K562 (cell line): Measurements from ENCODE around the gene DAGLA. TPM values are rescaled to one million over a fixed set of nuclear protein-coding genes. Genes with fewer than 3 reads are reported as not detected.

Source experiments
- ATAC-seq: fragments of 200-7000 bp; cut with Tn5 transposase; 3 replicates; pipeline ENCODE4 v1.9.1; 2020; ENCODE audit warnings: moderate library complexity
- BruUV-seq: library from RNA; stranded (reverse); fragments of 400-500 nt; replicated peaks from 2 replicates; lab custom pipeline; 2021; lab: Mats Ljungman, UMichigan
- CTCF ChIA-PET: fragments of 300-600 bp; formaldehyde crosslinking; extraction: SDS; loops from one replicate; lab custom pipeline; 2021; ENCODE audit warnings: low intra/inter-chr PET ratio; lab: Yijun Ruan, JAX
- POLR2A ChIA-PET: fragments of 300-600, 350-650 bp; sonication (Branson Sonifier 250); formaldehyde crosslinking; extraction: SDS; loops from one replicate; lab custom pipeline; 2021; ENCODE audit warnings: antibody characterized with exemption, inconsistent platforms; lab: Yijun Ruan, JAX
- DNase-seq, 4 experiments: peaks; one replicate each; pipeline versions ENCODE4 v3.0.0 to v3.0.0-alpha.2; 2011 to 2018; ENCODE audit warnings: low spot score in 3 of 4, mixed read lengths in 3 of 4; ENCODE audit errors: extremely low read depth in 1 of 4
- FAIRE-seq: peaks from 2 replicates; lab custom pipeline; 2011; peaks lifted over from hg19 to GRCh38; lab: Jason Lieb, UNC
- H2AFZ ChIP-seq: 2 replicates; pipeline ENCODE4 v1.6.0; 2011; ENCODE audit warnings: low read depth, low read length, control low read depth, inconsistent platforms
- H3K27ac ChIP-seq: fragments of 200-600 bp; 3 replicates; pipeline ENCODE4 v1.8.0; 2011; ENCODE audit warnings: low read depth, mild to moderate bottlenecking, control low read depth, inconsistent platforms, low read length, moderate library complexity, mixed read lengths; ENCODE audit errors: extremely low read depth
- H3K27me3 ChIP-seq, 2 experiments: fragments of 300-600 bp in 1 of 2; 2 replicates in 1 of 2; 3 replicates in 1 of 2; pipeline versions ENCODE4 v1.6.0 to v1.8.0; 2011; ENCODE audit warnings: inconsistent platforms in 2 of 2, low read length in 2 of 2, mild to moderate bottlenecking in 1 of 2, mixed read lengths in 1 of 2, moderate library complexity in 1 of 2; ENCODE audit not compliant: control insufficient read depth in 2 of 2, insufficient read depth in 2 of 2
- H3K36me3 ChIP-seq: fragments of 300-600 bp; 3 replicates; pipeline ENCODE4 v1.8.0; 2011; ENCODE audit warnings: mild to moderate bottlenecking, low read length, inconsistent platforms; ENCODE audit not compliant: control insufficient read depth, insufficient read depth
- H3K4me1 ChIP-seq, 2 experiments: fragments of 200-600 bp in 1 of 2; replicated peaks in 1 of 2; 2 replicates in 1 of 2; 3 replicates in 1 of 2; pipeline versions ENCODE4 v1.5.1 to v1.8.0; 2011; ENCODE audit warnings: inconsistent platforms in 2 of 2, low read length in 2 of 2, mild to moderate bottlenecking in 1 of 2, mixed read lengths in 1 of 2, moderate library complexity in 1 of 2; ENCODE audit not compliant: control insufficient read depth in 2 of 2, insufficient read depth in 2 of 2
- H3K4me2 ChIP-seq: 2 replicates; pipeline ENCODE4 v1.6.1; 2011; ENCODE audit warnings: low read length, control low read depth, inconsistent platforms, mixed read lengths; ENCODE audit not compliant: insufficient read depth
- H3K4me3 ChIP-seq: fragments of 200-600 bp; sonication (generic), shearing (Covaris generic); 2 replicates; pipeline ENCODE4 v1.5.1; 2016; ENCODE audit warnings: control low read depth, inconsistent platforms
- H3K79me2 ChIP-seq: fragments of 200-600 bp; 3 replicates; pipeline ENCODE4 v1.8.0; 2011; ENCODE audit warnings: low read length, inconsistent platforms; ENCODE audit not compliant: control insufficient read depth, insufficient read depth
- H3K9ac ChIP-seq, 2 experiments: 2 replicates each; pipeline versions ENCODE4 v1.6.0 to v1.6.1; 2011; ENCODE audit warnings: low read depth in 2 of 2, low read length in 2 of 2, control low read depth in 1 of 2, inconsistent platforms in 1 of 2, mild to moderate bottlenecking in 1 of 2, mixed read lengths in 1 of 2; ENCODE audit not compliant: insufficient read depth in 1 of 2
- H3K9me1 ChIP-seq: one replicate; pipeline ENCODE4 v1.6.0; 2011; ENCODE audit warnings: inconsistent platforms, mild to moderate bottlenecking, low read length, moderate library complexity; ENCODE audit not compliant: control insufficient read depth, insufficient read depth
- H3K9me3 ChIP-seq: replicated peaks from 2 replicates; pipeline ENCODE4 v1.5.1; 2011; ENCODE audit warnings: low read depth, low read length, inconsistent platforms; ENCODE audit not compliant: control insufficient read depth, insufficient read depth
- H4K20me1 ChIP-seq: replicated peaks from 2 replicates; pipeline ENCODE4 v1.6.1; 2011; ENCODE audit warnings: low read length, inconsistent platforms, mixed read lengths; ENCODE audit not compliant: control insufficient read depth, insufficient read depth
- ADNP ChIP-seq: fragments of 200-800 bp; sonication (Bioruptor generic); IDR thresholded peaks from 2 replicates; pipeline ENCODE4 v1.6.1; 2016; ENCODE audit warnings: missing genetic modification characterization, missing compliant biosample characterization
- ATF1 ChIP-seq, 2 experiments: fragments of 450-650 bp in 1 of 2; IDR thresholded peaks; 2 replicates each; pipeline ENCODE4 v1.6.1; 2016; ENCODE audit warnings: missing compliant biosample characterization in 1 of 2, missing genetic modification characterization in 1 of 2
- ERF ChIP-seq: fragments of 450-650 bp; formaldehyde crosslinking; IDR thresholded peaks from 2 replicates; pipeline ENCODE4 v1.4.0; 2020; ENCODE audit warnings: mild to moderate bottlenecking, mixed read lengths
- HDAC1 ChIP-seq, 2 experiments: fragments of 450-650 bp; IDR thresholded peaks; 2 replicates each; pipeline ENCODE4 v1.6.1; 2016 to 2017; ENCODE audit warnings: inconsistent platforms in 1 of 2, mild to moderate bottlenecking in 1 of 2, moderate library complexity in 1 of 2
- HNRNPUL1 ChIP-seq: fragments of 200-400 bp; formaldehyde crosslinking; IDR thresholded peaks from 2 replicates; pipeline ENCODE4 v1.6.1; 2017; ENCODE audit warnings: low read length
- IRF1 ChIP-seq: sonication (generic); formaldehyde crosslinking; IDR thresholded peaks from 2 replicates; pipeline ENCODE4 v1.8.0; 2022; ENCODE audit warnings: missing genetic modification reagents, mild to moderate bottlenecking, borderline replicate concordance
- MIER1 ChIP-seq: fragments of 450-650 bp; IDR thresholded peaks from 2 replicates; pipeline ENCODE4 v1.6.1; 2016; ENCODE audit warnings: antibody characterized with exemption, mild to moderate bottlenecking, low read depth
- MTA1 ChIP-seq: fragments of 450-650 bp; IDR thresholded peaks from 2 replicates; pipeline ENCODE4 v1.6.1; 2017; ENCODE audit warnings: borderline replicate concordance
- MYNN ChIP-seq, 2 experiments: sonication (generic); formaldehyde crosslinking in 1 of 2; IDR thresholded peaks; 2 replicates each; pipeline versions ENCODE4 v1.5.0 to v1.6.1; 2016 to 2020; ENCODE audit warnings: antibody characterized with exemption in 1 of 2, missing genetic modification reagents in 1 of 2
- ZKSCAN8 ChIP-seq: fragments of 200-800 bp; sonication (Bioruptor generic); IDR thresholded peaks from 2 replicates; pipeline ENCODE4 v1.6.1; 2016; ENCODE audit warnings: missing genetic modification characterization, missing compliant biosample characterization
- ZNF133 ChIP-seq: fragments of 250-450 bp; sonication (Bioruptor Pico); IDR thresholded peaks from 2 replicates; pipeline ENCODE4 v1.4.0; 2020; ENCODE audit warnings: mild to moderate bottlenecking
- ZNF232 ChIP-seq: sonication (generic); formaldehyde crosslinking; IDR thresholded peaks from 2 replicates; pipeline ENCODE4 v1.8.0; 2022; ENCODE audit warnings: mild to moderate bottlenecking, missing genetic modification reagents
- ZNF589 ChIP-seq: fragments of 200-800 bp; sonication (Bioruptor generic); IDR thresholded peaks from 2 replicates; pipeline ENCODE4 v1.6.1; 2016; ENCODE audit warnings: low read depth, missing genetic modification characterization, missing compliant biosample characterization
- WGBS: fragments of 100-300 bp; shearing (Covaris generic); methylation state at CpG from one replicate; pipeline ENCODE4 v1.1.6; 2016; ENCODE audit warnings: low coverage, mixed read lengths; ENCODE audit not compliant: insufficient coverage; ENCODE audit errors: missing lambda C conversion rate; 5-methylcytosine and 5-hydroxymethylcytosine counted together
- in situ Hi-C: fragments of 300-500 bp; cut with MboI; formaldehyde crosslinking; loops from 4 replicates; pipeline ENCODE4 v1.15.0; 2018; ENCODE audit warnings: inconsistent platforms, mixed read lengths
- intact Hi-C: fragments of 100-400 bp; cut with micrococcal nuclease; formaldehyde crosslinking; loops from 2 replicates; pipeline ENCODE4 v1.14.2; 2022
- polyA plus RNA-seq, 8 experiments: library from polyadenylated mRNA; depleted of rRNA in 4 of 8; stranded (reverse) in 5 of 8; unstranded in 3 of 8; fragments of >200 nt; fragmentation: Nextera tagmentation in 2 of 8; fragmentation: Illumina TruSeq in 1 of 8; extraction: Ambion mirVana in 2 of 8; extraction: Trizol in 1 of 8; gene quantifications; 2 replicates each; pipeline versions ENCODE4 v1.2.1 to v1.2.3, GENCODE V29; 2011 to 2014; ENCODE audit warnings: inconsistent platforms in 1 of 8, missing spikeins in 1 of 8
- total RNA-seq, 7 experiments: library from RNA; depleted of rRNA in 6 of 7; stranded (reverse); fragments of >200 nt in 6 of 7; fragmentation: Illumina TruSeq in 2 of 7; extraction: Trizol in 2 of 7; gene quantifications; 2 replicates each; pipeline versions ENCODE4 v1.2.1 to v1.2.3, GENCODE V29; 2011 to 2021; ENCODE audit warnings: low replicate concordance in 1 of 7
- TF ChIP-seq, protein P1 (sequence below): fragments of 250-450 bp; sonication (Bioruptor Pico); IDR thresholded peaks from 2 replicates; pipeline ENCODE4 v1.5.1; 2021; ENCODE audit warnings: mild to moderate bottlenecking

DAGLA gene
- total and polyA plus RNA-seq, 9 of the 15 experiments (the other 6 are each of a cell fraction or from before 2014, with no cell fraction given): 0.03 to 0.16 (median 0.04) TPM; not detected in 4

DNA sequence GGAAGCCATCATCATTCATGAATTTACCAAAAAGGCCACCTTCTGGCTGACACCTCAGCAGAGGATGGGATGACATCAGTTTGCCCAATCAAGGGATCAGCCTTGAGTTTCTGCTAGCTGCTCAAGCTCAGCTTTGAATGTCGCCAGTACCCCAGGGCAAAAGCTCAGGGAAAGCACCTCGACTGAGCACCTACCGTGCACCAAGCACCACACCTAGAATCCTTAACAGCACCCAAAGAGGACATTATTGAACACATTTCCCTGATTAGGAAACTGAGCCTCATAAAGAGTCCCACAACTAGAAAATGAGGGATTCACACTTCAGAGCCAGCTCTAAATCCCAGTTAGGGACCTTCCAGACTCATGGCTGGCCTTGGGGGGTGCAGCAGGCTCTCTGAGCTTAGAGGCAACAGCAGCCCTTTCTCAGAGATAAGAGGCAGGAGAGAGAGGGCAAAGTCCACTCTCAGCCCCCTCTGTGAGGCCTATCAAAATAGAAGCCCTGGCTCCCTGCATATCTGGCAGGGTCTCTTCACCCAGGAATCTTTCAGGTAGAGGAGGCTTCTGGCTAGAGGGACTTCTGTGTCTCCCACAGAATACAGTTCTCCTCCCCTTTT lies 13.4 kb upstream of the DAGLA start:
- intact Hi-C loops: no loop called here
- WGBS: 2% methylated on average over 3 of the region's 3 CpGs
- POLR2A ChIA-PET: interaction anchor here (0.6 kb wide), 1 partner anchor 298 kb away, joined by 3 read pairs; no protein-coding TSS in a partner anchor

GRCh38 chr11:61667684-61668305 lies 12.4 kb upstream of the DAGLA start:
- no peaks in the 10 kb centered on the region for H3K9me1 ChIP-seq
- WGBS: 0% methylated on average over 6 of the region's 6 CpGs
- no peaks in the 10 kb centered on the region for H3K79me2 ChIP-seq
- H3K27ac ChIP-seq: no peak overlapping the region
- DNase-seq (peak in 1 of 4 experiments; percentile 3), ATAC-seq (no peak; the same call in 2 of the 3 replicates), FAIRE-seq (no peak)
- in situ Hi-C loops: no loop called here
- POLR2A ChIA-PET: interaction anchor here (0.7 kb wide), 1 partner anchor 36 kb away, joined by 3 read pairs; no protein-coding TSS in a partner anchor
- peaks cover 3% of the 10 kb centered on the region; the same call in 1 of the 2 replicates for H4K20me1 ChIP-seq
- H2AFZ ChIP-seq: no peak overlapping the region
- no peaks in the 10 kb centered on the region; the same call in 1 of the 2 replicates for H3K9me3 ChIP-seq
- no peaks in the 10 kb centered on the region for H3K36me3 ChIP-seq
- no peak overlapping the region for H3K4me2 ChIP-seq
- H3K27me3 ChIP-seq: peaks cover 21 to 42% of the 10 kb centered on the region in 2 experiments
- H3K9ac ChIP-seq: no peak overlapping the region; a peak in 1 of 4 replicates
- no peaks in the 10 kb centered on the region for H3K4me1 ChIP-seq
- CTCF ChIA-PET: no interaction called here
- no TSS peak for BruUV-seq
- no peak overlapping the region for H3K4me3 ChIP-seq
- intact Hi-C loops: no loop called here
- TF ChIP-seq ZNF232 (no peak), ZNF133 (no peak), ZKSCAN8 (CRISPR knock-in tag) (no peak), MIER1 (no peak), MTA1 (no peak), IRF1 (CRISPR knock-in tag) (no peak), ATF1 (CRISPR knock-in tag; IDR thresholded peaks at IDR 0.05) (no peak), ATF1 (tag; IDR thresholded peaks at IDR 0.05) (no peak), ERF (CRISPR knock-in tag) (no peak), ZNF589 (CRISPR knock-in tag) (no peak), ADNP (no peak), HNRNPUL1 (no peak)
- TF ChIP-seq, protein P1, sequence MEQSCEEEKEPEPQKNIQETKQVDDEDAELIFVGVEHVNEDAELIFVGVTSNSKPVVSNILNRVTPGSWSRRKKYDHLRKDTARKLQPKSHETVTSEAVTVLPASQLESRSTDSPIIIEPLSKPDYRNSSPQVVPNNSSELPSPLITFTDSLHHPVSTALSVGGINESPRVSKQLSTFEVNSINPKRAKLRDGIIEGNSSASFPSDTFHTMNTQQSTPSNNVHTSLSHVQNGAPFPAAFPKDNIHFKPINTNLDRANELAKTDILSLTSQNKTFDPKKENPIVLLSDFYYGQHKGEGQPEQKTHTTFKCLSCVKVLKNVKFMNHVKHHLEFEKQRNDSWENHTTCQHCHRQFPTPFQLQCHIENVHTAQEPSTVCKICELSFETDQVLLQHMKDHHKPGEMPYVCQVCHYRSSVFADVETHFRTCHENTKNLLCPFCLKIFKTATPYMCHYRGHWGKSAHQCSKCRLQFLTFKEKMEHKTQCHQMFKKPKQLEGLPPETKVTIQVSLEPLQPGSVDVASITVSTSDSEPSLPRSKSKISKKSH (CRISPR knock-in tag): no peak

More for the DNA sequence above, 13.4 kb upstream of the DAGLA start:
- Histone ChIP-seq H3K36me3 (no peaks in the 10 kb centered on the region), H4K20me1 (peaks cover 3% of the 10 kb centered on the region; the same call in 1 of the 2 replicates), H3K79me2 (no peaks in the 10 kb centered on the region), H3K4me3 (no peak overlapping the region), H3K4me2 (no peak overlapping the region), H3K4me1 (no peaks in the 10 kb centered on the region), H3K9me1 (no peaks in the 10 kb centered on the region), H3K27ac (no peak overlapping the region), H3K9ac (no peak overlapping the region), H3K9me3 (no peaks in the 10 kb centered on the region; the same call in 1 of the 2 replicates), H2AFZ (no peak overlapping the region), H3K27me3 (peaks cover 23 to 50% of the 10 kb centered on the region in 2 experiments)
- FAIRE-seq: no peak
- peak in 1 of 4 experiments; percentile 7 for DNase-seq
- no peak; the same call in 2 of the 3 replicates for ATAC-seq
- CTCF ChIA-PET: no interaction called here
- TF ChIP-seq MYNN (IDR thresholded peaks at IDR 0.05): peak; percentile 93
- TF ChIP-seq MYNN (CRISPR knock-in tag; IDR thresholded peaks at IDR 0.05): peak; percentile 54; the same call in 1 of the 2 replicates
- no peak for TF ChIP-seq HDAC1 (IDR thresholded peaks at IDR 0.05)
- BruUV-seq: no TSS peak
- in situ Hi-C loops: no loop called here
